Epithelial cell of prostate (primary cell): ENCODE data around the gene SRBD1.

Experiments
- DNase-seq: peaks from one replicate; pipeline ENCODE4 v3.0.0-alpha.2; 2011; ENCODE audit warnings: low read depth, low spot score
- H3K27ac ChIP-seq: fragments of 450-650 bp; 2 replicates; pipeline ENCODE4 v1.5.1; 2017; ENCODE audit warnings: mild to moderate bottlenecking

SRBD1 gene

DNA sequence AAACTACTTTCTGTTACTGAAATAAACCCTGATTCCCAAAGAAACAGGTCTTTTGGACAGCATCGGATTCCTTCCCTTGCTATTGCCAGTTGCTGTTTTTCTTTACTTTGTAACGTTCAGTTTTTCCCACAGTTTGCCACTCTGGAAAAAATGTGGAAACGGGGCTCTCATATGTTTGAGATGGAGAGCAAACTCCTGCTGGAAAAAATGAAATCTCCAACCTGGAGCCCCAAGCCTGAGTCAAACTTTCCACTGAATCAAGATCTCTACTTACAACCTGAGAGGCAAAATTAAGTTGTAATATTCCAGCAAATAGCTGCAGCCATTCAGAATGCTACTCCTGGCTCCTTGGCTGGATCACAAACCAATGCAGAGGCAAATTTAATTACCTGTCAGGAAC, 270.7 kb downstream of the SRBD1 start:
- DNase-seq = no peak
- no peak overlapping the region for H3K27ac ChIP-seq

DNA sequence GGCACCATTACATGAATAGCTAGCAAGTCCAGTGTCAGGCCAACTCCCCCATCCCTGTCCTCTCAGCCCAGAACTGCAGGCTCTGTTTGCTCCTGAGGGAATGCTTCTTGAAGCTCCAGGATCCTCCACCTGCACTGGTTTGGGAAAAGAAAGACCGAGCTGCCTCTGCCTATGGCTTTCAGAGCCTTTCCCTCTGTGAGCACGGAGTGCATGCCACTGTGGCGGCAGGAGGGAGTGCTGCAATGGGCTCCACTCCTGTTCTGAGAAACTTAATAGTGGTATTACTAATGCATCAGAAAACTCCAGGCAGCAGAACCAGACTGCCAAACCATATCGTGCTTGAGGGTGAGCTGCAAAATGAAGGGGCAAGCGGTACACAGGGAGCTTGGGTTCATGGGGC, 271.8 kb downstream of the SRBD1 start:
- DNase-seq = no peak
- no peak overlapping the region for H3K27ac ChIP-seq
